SU-DHL-6 (cell line): ENCODE measurements around the gene TSNAX.

Source experiments
- EZH2phosphoT487 ChIP-seq: fragments of 200-600 bp; sonication (generic), shearing (Covaris generic); conservative IDR thresholded peaks from 2 replicates; pipeline ENCODE4 v1.6.1; 2018; ENCODE audit warnings: mild to moderate bottlenecking, antibody characterized with exemption, low read length, moderate library complexity, mixed read lengths
- TF ChIP-seq, protein P1 (sequence below): fragments of 200-600 bp; sonication (generic); IDR thresholded peaks from one replicate; pipeline ENCODE4 v1.5.1; 2017; ENCODE audit warnings: antibody characterized with exemption, mild to moderate bottlenecking, low read length, moderate library complexity; ENCODE audit not compliant: insufficient read depth, poor library complexity, severe bottlenecking

- TF ChIP-seq, protein P1, sequence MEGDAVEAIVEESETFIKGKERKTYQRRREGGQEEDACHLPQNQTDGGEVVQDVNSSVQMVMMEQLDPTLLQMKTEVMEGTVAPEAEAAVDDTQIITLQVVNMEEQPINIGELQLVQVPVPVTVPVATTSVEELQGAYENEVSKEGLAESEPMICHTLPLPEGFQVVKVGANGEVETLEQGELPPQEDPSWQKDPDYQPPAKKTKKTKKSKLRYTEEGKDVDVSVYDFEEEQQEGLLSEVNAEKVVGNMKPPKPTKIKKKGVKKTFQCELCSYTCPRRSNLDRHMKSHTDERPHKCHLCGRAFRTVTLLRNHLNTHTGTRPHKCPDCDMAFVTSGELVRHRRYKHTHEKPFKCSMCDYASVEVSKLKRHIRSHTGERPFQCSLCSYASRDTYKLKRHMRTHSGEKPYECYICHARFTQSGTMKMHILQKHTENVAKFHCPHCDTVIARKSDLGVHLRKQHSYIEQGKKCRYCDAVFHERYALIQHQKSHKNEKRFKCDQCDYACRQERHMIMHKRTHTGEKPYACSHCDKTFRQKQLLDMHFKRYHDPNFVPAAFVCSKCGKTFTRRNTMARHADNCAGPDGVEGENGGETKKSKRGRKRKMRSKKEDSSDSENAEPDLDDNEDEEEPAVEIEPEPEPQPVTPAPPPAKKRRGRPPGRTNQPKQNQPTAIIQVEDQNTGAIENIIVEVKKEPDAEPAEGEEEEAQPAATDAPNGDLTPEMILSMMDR = no peak
- no peak for TF ChIP-seq EZH2phosphoT487
Measured at GRCh38 chr1:231526536-231526935, 1.9 kb upstream of the TSNAX start.
